HEK293 (cell line): Measurements from ENCODE around the gene S100A4.

ENCODE experiments used
- CTCF ChIP-seq: fragments of 450-650 bp; formaldehyde crosslinking; IDR thresholded peaks from 2 replicates; pipeline ENCODE4 v1.5.1; 2016; ENCODE audit warnings: missing biosample characterization, missing genetic modification characterization
- PBX3 ChIP-seq: sonication (generic); formaldehyde crosslinking; IDR thresholded peaks from 2 replicates; pipeline ENCODE4 v1.8.1; 2022; ENCODE audit warnings: mild to moderate bottlenecking, moderate library complexity, missing genetic modification reagents
- REST ChIP-seq: fragments of 450-650 bp; formaldehyde crosslinking; IDR thresholded peaks from 2 replicates; pipeline ENCODE4 v1.5.1; 2016; ENCODE audit warnings: missing biosample characterization, missing genetic modification characterization
- ZNF416 ChIP-seq: fragments of 450-650 bp; formaldehyde crosslinking; IDR thresholded peaks from 2 replicates; pipeline ENCODE4 v1.5.1; 2016; ENCODE audit warnings: missing biosample characterization, missing genetic modification characterization
- ZNF501 ChIP-seq: fragments of 450-650 bp; formaldehyde crosslinking; IDR thresholded peaks from 2 replicates; pipeline ENCODE4 v1.5.1; 2016; ENCODE audit warnings: missing biosample characterization, missing genetic modification characterization

GRCh38 chr1:153525088-153525728 lies 20.4 kb downstream of the S100A4 start:
- no peak for TF ChIP-seq CTCF
- TF ChIP-seq REST = no peak
- no peak for TF ChIP-seq ZNF416 (tag by site-specific recombination)
- no peak for TF ChIP-seq PBX3 (CRISPR knock-in tag)
- no peak for TF ChIP-seq ZNF501 (tag by site-specific recombination)
